ENCODE measurements around the gene DCTN5. TPM values are rescaled to one million over a fixed set of nuclear protein-coding genes. Genes with fewer than 3 reads are reported as not detected.
"Not testable (repeated sequence)": the region's sequence is repeated elsewhere in the genome, so short reads cannot be mapped to it uniquely, and the experiment has no call there.

Gene DCTN5
- total RNA-seq, 1 donor from 2014 or later, result 88.9 TPM

DNA sequence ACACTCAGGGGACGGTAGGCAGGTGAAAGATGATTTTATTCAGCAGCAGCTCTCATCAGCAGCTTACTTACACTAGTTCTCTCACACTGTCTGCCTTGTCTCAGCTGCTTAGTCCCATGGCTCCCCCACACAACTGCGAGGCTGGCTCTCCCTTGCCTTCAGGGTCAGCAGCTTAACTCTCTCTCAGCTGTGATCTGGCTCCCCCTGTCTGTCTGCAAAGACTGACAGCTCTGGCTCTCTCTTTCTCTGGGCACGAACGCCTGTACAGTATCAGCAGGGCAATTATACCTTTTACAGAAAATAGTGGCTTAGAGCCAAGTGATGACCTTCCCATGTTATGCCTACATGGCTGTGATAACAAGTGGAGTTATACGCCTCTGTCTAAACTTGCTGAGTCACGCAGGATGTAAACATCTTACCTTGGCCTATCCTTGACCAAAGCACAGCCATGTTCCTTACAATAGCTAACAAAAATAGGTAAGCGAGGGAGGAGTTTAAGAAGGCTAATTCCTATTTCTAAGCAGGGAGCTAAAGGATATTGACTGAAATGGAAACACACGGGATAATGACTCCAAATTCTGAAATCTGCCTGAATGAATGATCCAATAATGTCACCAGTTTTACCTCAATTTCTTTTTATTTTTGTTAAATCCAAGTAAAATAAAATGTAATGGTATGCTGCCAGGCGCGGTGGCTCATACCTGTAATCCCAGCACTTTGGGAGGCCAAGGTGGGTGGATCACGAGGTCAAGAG is 44.1 kb upstream of the DCTN5 start:
- H3K36me3 Mint-ChIP-seq (ENCODE audit: insufficient read depth), result peaks cover 8% of the 10 kb centered on the region
- peaks cover 5% of the 10 kb centered on the region for H3K4me1 Mint-ChIP-seq (ENCODE audit: low read depth)
- peak overlapping the region; percentile 34 for H3K4me3 Mint-ChIP-seq (ENCODE audit: low read depth)
- no peaks in the 10 kb centered on the region for H3K27me3 Mint-ChIP-seq
- no peak overlapping the region for H3K27ac Mint-ChIP-seq
- DNase-seq (ENCODE audit: low spot score, unreplicated experiment), result no peak
- H3K9me3 Mint-ChIP-seq (ENCODE audit: low read depth), result no peaks in the 10 kb centered on the region
- TF ChIP-seq, protein P1, sequence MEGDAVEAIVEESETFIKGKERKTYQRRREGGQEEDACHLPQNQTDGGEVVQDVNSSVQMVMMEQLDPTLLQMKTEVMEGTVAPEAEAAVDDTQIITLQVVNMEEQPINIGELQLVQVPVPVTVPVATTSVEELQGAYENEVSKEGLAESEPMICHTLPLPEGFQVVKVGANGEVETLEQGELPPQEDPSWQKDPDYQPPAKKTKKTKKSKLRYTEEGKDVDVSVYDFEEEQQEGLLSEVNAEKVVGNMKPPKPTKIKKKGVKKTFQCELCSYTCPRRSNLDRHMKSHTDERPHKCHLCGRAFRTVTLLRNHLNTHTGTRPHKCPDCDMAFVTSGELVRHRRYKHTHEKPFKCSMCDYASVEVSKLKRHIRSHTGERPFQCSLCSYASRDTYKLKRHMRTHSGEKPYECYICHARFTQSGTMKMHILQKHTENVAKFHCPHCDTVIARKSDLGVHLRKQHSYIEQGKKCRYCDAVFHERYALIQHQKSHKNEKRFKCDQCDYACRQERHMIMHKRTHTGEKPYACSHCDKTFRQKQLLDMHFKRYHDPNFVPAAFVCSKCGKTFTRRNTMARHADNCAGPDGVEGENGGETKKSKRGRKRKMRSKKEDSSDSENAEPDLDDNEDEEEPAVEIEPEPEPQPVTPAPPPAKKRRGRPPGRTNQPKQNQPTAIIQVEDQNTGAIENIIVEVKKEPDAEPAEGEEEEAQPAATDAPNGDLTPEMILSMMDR (IDR thresholded peaks at IDR 0.05; ENCODE audit: unreplicated experiment), result no peak

DNA sequence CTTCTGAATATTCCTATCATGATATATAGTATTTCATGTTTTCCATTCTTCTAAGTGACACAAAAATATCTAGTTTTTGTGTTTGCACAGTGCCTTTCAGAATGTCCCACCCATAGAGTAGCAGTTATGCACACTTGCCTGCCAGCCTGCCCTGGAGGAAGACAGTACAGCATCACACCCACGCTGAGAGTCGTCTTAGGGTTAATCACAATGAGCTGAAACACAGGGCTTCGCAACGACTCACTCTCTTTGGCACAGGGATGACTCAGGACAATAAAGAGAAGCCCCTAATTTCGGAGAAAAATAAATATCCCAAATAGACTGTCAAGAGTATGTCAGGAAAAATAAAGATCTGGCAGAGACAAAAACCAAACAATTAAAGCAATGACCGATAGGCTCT is 33.5 kb upstream of the DCTN5 start:
- H3K36me3 Mint-ChIP-seq (ENCODE audit: insufficient read depth), result peaks cover 3% of the 10 kb centered on the region
- no peak overlapping the region for H3K4me3 Mint-ChIP-seq (ENCODE audit: low read depth)
- TF ChIP-seq, protein P1 (IDR thresholded peaks at IDR 0.05; ENCODE audit: unreplicated experiment), result no peak
- H3K27ac Mint-ChIP-seq, result no peak overlapping the region
- no peaks in the 10 kb centered on the region for H3K4me1 Mint-ChIP-seq (ENCODE audit: low read depth)
- no peaks in the 10 kb centered on the region for H3K9me3 Mint-ChIP-seq (ENCODE audit: low read depth)
- no peak for DNase-seq (ENCODE audit: low spot score, unreplicated experiment)
- no peaks in the 10 kb centered on the region for H3K27me3 Mint-ChIP-seq

DNA sequence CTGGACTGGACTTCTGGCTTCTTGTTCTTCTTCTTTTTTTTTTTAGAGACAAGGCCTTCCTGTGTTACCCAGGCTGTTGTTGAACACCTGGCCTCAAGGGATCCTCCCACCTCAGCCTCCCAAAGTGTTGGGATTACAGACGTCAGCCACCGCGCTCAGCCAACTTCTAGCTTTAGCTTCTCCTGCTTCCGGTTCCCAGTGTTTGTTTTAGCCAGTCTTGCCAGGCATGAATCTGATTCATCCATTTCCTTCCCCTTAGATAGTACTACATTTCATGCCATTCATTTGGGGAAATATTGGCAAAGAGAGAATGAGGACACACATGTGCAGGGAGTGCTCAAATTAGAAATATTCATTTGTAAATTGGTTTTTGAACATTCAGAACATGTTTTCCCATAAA is 33.1 kb upstream of the DCTN5 start:
- Mint-ChIP-seq H3K27me3 (no peaks in the 10 kb centered on the region), H3K27ac (no peak overlapping the region), H3K9me3 (ENCODE audit: low read depth) (no peaks in the 10 kb centered on the region), H3K4me1 (ENCODE audit: low read depth) (no peaks in the 10 kb centered on the region), H3K36me3 (ENCODE audit: insufficient read depth) (peaks cover 3% of the 10 kb centered on the region), H3K4me3 (ENCODE audit: low read depth) (no peak overlapping the region)
- TF ChIP-seq, protein P1 (IDR thresholded peaks at IDR 0.05; ENCODE audit: unreplicated experiment), result no peak
- DNase-seq (ENCODE audit: low spot score, unreplicated experiment), result no peak

DNA sequence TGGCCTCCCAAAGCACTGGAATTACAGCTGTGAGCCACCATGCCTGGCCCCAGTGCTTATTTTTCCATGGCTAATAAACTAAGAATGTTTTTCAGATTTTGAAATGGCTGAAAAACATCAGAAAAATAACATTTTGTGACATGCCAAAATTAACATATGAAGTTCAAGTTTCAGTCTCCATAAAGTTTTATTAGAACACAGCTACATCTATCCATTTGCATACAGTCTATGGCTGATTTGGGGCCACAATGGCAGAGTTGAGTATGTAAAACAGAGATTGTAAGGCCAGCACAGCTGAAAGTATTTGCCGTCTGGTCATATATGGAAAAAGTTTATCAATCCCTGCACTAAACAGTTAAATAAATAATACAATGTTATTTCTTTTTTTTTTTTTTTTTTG is 31.3 kb upstream of the DCTN5 start:
- Mint-ChIP-seq H3K27me3 (no peaks in the 10 kb centered on the region), H3K27ac (no peak overlapping the region), H3K4me1 (ENCODE audit: low read depth) (no peaks in the 10 kb centered on the region), H3K9me3 (ENCODE audit: low read depth) (no peaks in the 10 kb centered on the region), H3K4me3 (ENCODE audit: low read depth) (no peak overlapping the region), H3K36me3 (ENCODE audit: insufficient read depth) (peaks cover 6% of the 10 kb centered on the region)
- no peak for DNase-seq (ENCODE audit: low spot score, unreplicated experiment)
- TF ChIP-seq, protein P1 (IDR thresholded peaks at IDR 0.05; ENCODE audit: unreplicated experiment), result no peak

DNA sequence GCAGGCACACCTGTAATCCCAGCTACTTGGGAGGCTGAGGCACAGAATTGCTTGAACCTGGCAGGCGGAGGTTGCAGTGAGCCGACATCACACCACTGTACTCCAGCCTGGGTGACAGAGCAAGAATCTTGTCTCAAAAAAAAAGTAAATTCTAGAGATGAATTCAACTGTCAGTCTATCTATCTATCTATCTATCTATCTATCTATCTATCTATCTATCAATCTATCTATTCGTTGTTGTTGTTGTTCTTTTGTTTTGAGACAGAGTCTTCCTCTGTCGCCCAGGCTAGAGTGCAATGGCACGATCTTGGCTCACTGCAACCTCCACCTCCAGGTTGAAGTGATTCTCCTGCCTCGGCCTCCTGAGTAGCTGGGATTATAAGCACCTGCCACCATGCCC is 30.4 kb upstream of the DCTN5 start:
- not testable (repeated sequence) for H3K27ac Mint-ChIP-seq; H3K4me3 Mint-ChIP-seq (ENCODE audit: low read depth); H3K27me3 Mint-ChIP-seq; H3K36me3 Mint-ChIP-seq (ENCODE audit: insufficient read depth); DNase-seq (ENCODE audit: low spot score, unreplicated experiment); H3K9me3 Mint-ChIP-seq (ENCODE audit: low read depth); H3K4me1 Mint-ChIP-seq (ENCODE audit: low read depth)

DNA sequence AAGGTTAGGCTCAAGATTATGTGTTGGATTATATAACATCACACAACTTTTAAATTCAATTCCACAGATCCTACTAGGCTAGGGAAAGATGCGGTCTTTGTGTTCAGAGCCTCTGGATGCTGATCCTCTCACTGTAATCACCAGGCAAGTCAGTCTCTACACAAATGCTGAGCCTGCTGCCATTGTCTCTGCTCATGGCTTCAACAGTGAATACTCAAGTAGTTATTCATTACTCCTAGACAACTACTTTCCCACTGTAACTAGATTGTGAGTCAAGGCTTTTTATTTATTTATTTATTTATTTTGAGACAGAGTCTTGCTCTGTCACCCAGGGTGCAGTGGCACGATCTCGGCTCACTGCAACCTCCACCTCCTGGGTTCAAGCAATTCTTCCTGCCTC is 29.3 kb upstream of the DCTN5 start:
- Mint-ChIP-seq H3K36me3 (ENCODE audit: insufficient read depth) (peaks cover 9% of the 10 kb centered on the region), H3K27me3 (no peaks in the 10 kb centered on the region), H3K4me1 (ENCODE audit: low read depth) (no peaks in the 10 kb centered on the region), H3K9me3 (ENCODE audit: low read depth) (no peaks in the 10 kb centered on the region), H3K27ac (no peak overlapping the region), H3K4me3 (ENCODE audit: low read depth) (no peak overlapping the region)
- no peak for DNase-seq (ENCODE audit: low spot score, unreplicated experiment)
- TF ChIP-seq, protein P1 (IDR thresholded peaks at IDR 0.05; ENCODE audit: unreplicated experiment), result no peak
